GM19328 (cell line): ENCODE measurements around the gene THADA.
A peak's percentile ranks its signal among the peaks of the same experiment; 100 is the strongest.

Experiments
- ATAC-seq: cut with Tn5 transposase; IDR thresholded peaks from one replicate; pipeline ENCODE4 v1.9.1; 2021; ENCODE audit warnings: mild to moderate bottlenecking, moderate library complexity; ENCODE audit not compliant: unreplicated experiment

Gene THADA

GRCh38 chr2:43227830-43228281 lies 368.0 kb downstream of the THADA start:
- no peak for ATAC-seq

DNA sequence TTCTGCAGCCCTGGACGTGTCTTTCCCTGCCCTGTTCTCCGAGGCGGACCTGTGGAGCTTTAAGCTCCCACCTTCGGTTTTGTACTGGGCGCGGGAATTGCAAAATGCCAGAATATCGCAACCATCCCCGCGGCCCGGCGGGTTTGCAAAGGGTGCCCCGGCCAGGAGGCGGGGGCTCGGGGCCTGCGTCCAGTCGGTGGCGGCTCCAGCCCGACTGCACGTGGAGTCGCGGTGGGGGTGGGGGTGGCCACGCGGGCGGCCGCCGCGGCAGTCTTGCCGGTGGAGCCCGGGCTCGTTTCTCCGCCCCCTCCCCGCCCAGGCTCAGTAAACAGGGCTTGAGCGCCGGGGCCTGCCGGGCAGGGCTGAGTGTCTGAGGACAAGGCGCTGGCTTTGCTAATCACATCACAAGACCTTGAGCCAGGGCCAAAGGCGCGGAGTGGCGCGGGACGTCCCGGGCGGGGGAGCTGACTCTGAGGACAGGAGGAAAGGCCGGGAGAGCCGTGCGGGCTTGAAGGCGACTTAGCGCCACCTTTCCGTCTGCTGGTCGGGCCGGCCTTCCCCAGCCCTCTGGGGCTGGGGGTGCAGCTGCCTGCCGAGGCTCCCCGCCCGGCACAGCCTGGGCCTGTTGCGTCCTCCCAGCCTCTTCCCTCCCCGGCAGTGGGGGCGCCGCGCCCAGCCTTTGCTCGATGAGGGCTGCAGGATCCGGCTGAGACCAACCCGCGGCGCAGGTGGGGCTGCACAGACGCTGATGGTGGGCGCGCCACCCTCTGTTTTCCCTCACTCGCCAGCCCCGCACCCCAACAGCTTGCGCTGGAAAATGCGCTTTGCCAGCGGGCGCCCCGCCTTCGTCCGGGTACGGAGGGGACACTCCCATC lies 368.6 kb downstream of the THADA start:
- ATAC-seq, result peak; percentile 10

GRCh38 chr2:43226558-43226954 lies 369.3 kb downstream of the THADA start, which contains the start of gene ZFP36L2:
Gene ZFP36L2, minus strand, starts transcription at chr2:43226606. Its CDS starts 291 bp downstream, at chr2:43226315.
- ATAC-seq, result peak; percentile 59

- peak; percentile 20 for ATAC-seq
These were observed 369.9 kb downstream of the THADA start for GRCh38 chr2:43225788-43226557.

DNA sequence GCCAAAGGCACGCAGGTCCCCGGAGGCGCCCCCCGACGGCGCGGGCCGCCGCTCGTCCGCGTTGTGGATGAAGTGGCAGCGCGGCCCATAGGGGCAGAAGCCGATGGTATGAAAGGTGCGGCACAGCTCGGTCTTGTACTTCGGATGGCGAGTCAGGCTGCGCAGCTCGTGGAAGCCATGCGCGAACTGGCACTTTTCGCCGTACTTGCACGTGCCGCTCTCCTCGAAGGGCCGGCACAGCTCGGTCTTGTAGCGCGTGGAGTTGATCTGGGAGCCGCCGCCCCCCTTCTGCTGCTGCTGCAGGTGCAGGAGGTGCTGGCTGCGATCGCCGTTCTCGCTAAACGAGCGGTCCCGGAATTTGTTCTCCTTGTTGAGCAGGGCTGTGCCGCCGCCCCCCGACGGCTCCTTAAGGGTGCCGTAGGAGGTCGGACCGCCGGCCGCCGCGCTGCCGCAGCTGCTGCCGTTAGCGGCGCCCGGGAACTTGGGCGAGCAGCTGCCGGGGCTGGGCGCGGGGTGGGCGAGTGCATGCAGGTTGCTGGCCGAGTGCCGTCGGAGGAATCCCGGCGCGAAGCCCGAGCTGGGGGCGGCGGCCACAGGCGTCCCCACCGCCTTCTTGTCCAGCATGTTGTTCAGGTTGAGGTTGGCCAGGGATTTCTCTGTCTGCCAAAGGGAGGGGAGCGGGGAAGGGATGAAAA lies 370.6 kb downstream of the THADA start:
- ATAC-seq, result no peak

DNA sequence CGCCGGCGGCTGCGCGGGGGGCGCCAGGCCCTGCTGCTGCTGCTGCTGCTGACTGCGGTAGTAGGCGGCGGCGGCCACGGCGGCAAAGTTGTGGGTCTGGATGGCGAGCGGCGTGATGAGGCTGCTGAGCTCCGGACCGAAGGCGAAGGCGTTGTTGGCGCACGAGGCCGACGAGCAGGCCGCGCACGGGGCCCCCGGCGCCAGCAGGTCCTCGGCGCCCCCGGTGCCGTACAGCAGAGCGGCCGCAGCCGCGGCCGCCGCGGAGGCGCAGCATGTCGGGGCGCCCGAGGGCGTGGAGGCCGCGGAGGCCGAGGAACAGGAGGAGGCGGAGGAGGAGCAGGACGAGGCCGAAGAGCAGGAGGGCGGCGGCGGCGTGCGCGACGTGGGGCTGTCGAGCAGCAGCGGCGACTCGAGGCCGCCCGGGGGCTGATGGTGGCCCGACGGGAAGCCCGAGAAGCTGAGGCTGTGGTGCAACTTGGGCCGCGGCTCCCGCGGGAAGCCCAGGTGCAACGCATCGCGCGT lies 371.2 kb downstream of the THADA start:
- no peak for ATAC-seq

GRCh38 chr2:43224131-43224570 lies 371.7 kb downstream of the THADA start:
- ATAC-seq, result no peak

GRCh38 chr2:43223521-43224001 lies 372.3 kb downstream of the THADA start:
- ATAC-seq, result no peak

GRCh38 chr2:43222475-43223309 lies 373.1 kb downstream of the THADA start:
- ATAC-seq, result no peak

- ATAC-seq, result no peak
These were observed 373.9 kb downstream of the THADA start for GRCh38 chr2:43221763-43222474.

DNA sequence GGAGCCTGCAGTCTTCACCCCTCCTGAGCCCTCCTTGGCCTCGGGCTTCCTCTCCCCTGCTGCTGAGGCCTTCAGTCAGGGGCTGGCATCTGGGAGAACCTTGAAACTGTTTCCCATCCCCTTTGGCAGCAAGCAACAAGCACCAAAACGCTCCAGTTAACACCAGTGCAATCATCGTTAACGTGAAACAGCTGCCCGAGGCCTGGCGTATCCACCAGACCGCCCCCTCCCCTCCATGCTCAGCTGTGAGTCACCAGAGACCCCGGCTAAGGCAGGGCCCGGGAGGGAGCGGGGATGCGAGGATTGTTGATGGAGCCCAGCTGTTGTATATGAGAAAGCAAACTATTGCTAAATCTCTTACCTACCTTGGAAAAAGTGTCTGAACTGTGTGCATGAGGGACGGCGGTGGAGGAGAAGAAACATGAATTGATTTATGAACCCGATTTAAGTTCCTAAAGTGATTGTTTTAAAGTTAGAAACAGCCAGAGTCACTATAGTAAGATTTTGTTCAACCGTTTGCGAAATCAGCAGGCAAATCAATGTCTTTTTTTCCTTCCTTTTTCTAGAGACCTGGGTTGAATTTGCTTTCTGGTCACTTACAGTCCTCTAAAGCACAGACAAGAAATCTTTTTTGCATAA lies 374.6 kb downstream of the THADA start:
- no peak for ATAC-seq

DNA sequence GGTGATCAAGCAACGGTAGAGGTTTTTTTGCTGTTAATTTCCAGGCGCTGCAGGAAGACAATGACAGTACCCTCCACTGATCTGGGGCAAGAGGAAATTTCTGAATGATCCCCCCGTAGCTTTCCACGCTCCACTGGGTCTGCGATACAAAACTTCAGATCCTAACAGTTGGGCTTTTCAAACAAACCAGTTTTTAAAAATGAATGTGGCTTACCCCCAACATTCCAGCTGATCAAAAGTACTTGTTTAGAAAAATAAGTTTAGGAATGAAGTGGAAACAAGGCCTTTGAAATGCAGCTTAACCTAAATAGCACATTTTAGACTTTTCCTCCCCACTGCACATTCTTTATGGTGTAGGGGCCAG lies 375.1 kb downstream of the THADA start:
- no peak for ATAC-seq

- no peak for ATAC-seq
These were observed 375.5 kb downstream of the THADA start for GRCh38 chr2:43220229-43220751.

DNA sequence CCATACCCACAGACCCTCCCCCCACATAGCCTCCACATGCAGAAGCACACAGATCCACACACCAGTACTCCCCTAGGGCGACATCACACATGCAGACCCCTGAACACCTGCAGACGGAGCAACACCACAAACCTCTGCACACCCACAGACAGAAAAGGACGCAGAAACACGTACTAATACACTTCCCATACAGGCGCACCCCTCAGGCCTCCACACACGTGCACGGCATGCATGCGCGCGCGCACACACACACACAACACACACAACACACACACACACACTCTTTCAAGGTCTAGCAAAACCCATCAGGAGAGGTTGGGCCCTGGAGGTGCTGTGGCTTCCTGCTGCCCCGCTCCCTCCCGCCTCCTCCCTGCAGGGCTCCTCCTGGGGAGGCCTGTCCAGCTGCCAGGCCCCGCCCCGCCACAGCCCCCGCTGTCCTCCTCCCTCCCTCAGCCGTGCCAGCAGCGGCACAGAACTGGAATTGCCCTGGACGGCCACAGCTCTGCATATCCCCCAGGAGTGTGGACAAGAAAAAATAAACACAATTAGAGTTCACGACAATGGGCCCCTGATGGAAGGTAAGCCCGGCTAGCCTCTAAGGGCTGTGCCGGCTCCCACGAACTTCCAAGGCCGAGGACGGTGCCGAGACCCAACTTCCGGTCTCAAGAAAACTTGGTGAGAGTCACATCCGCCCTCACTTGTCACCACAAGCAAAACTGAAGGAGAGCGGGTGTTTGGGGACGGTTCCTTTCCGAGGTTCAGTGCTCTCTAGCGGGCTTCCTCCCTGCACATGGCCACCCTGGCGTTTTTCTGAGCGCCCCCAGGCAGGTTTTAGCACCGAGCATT lies 376.2 kb downstream of the THADA start:
- peak; percentile 44 for ATAC-seq

DNA sequence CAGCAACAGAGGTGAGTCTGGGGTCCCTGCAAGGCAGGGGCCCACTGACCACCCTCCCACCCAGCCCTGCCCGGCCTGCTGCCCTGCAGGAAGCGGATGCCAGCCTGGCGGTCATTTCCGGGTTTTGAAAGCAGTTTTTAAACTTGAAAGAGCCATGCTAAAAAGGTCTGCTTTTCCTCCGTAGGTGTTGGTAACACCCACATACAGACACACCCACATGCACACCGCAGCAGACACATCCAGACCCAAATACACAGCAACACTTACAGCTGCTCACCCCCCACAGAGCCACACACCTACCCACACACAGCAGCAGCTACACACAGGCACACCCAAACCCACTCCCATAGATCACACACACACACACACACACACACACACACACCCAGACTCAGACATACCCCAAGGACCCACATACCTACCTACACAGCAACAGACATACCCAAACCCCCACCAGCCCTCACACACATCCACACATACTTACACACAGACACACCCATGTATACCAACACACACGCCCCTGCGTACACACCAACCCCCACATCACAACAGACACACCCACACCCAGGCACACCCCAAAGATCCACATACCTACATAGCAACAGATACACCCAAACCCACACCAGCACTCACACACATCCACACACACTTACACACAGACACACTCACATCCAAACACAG lies 377.0 kb downstream of the THADA start:
- no peak for ATAC-seq

- no peak for ATAC-seq
These were observed 377.6 kb downstream of the THADA start for GRCh38 chr2:43218155-43218701.
